Panc1 (cell line): ENCODE measurements around the gene ABCF3.

Experiments used
- POLR2AphosphoS5 ChIP-seq: IDR thresholded peaks from 2 replicates; pipeline ENCODE4 v1.6.1; 2012; ENCODE audit warnings: mild to moderate bottlenecking, low read depth, low read length, moderate library complexity
- SIN3A ChIP-seq: IDR thresholded peaks from 2 replicates; pipeline ENCODE4 v1.6.1; 2012; ENCODE audit warnings: low read depth, mild to moderate bottlenecking, low read length, moderate library complexity, borderline replicate concordance; ENCODE audit not compliant: insufficient read depth
- TCF7L2 ChIP-seq: IDR thresholded peaks from 2 replicates; pipeline ENCODE4 v1.6.1; 2011; ENCODE audit warnings: mild to moderate bottlenecking, low read depth, low read length, inconsistent platforms
- TF ChIP-seq, protein P1 (sequence below): fragments of 450-650 bp; IDR thresholded peaks from 2 replicates; pipeline ENCODE4 v1.5.1; 2017; ENCODE audit warnings: mild to moderate bottlenecking

DNA sequence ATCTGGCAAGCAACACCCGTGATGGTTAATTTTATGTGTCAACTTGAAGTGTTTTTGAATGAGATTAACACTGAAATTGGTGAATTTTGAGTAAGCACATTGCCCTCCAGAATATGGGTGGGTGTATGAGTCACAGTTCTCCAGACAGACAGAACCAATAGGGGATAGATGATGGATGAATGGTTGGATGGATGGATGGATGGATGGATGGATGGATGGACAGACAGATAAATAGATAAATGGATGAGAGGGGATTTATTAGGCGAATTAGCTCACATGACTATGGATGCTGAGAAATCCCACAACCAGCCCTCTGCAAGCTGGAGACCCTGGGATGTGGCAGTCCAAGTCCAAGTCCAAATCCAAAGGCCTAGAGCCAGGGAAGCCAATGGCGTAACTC, 37.9 kb downstream of the ABCF3 start:
- TF ChIP-seq, protein P1, sequence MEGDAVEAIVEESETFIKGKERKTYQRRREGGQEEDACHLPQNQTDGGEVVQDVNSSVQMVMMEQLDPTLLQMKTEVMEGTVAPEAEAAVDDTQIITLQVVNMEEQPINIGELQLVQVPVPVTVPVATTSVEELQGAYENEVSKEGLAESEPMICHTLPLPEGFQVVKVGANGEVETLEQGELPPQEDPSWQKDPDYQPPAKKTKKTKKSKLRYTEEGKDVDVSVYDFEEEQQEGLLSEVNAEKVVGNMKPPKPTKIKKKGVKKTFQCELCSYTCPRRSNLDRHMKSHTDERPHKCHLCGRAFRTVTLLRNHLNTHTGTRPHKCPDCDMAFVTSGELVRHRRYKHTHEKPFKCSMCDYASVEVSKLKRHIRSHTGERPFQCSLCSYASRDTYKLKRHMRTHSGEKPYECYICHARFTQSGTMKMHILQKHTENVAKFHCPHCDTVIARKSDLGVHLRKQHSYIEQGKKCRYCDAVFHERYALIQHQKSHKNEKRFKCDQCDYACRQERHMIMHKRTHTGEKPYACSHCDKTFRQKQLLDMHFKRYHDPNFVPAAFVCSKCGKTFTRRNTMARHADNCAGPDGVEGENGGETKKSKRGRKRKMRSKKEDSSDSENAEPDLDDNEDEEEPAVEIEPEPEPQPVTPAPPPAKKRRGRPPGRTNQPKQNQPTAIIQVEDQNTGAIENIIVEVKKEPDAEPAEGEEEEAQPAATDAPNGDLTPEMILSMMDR: no peak
- no peak for TF ChIP-seq POLR2AphosphoS5
- no peak for TF ChIP-seq TCF7L2
- TF ChIP-seq SIN3A: no peak
